H9 (cell line): ENCODE results near the gene RAB11B. TPM values are rescaled to one million over a fixed set of nuclear protein-coding genes. Genes with fewer than 3 reads are reported as not detected.
"Not testable (repeated sequence)": the region's sequence is repeated elsewhere in the genome, so short reads cannot be mapped to it uniquely, and the experiment has no call there.

Experiments used
- DNase-seq: peaks from one replicate; pipeline ENCODE4 v3.0.0-alpha.2; 2017
- H2AFZ ChIP-seq: one replicate; pipeline ENCODE4 v1.6.1; 2013; ENCODE audit warnings: mild to moderate bottlenecking, low read length, control low read depth, moderate library complexity
- H2AK5ac ChIP-seq: 2 replicates; pipeline ENCODE4 v1.6.1; 2013; ENCODE audit warnings: low read length, control low read depth, mixed read lengths; ENCODE audit not compliant: insufficient read length
- H2BK120ac ChIP-seq: one replicate; pipeline ENCODE4 v1.6.1; 2013; ENCODE audit warnings: low read depth, mild to moderate bottlenecking, low read length, control low read depth, inconsistent platforms; ENCODE audit not compliant: poor library complexity, severe bottlenecking
- H2BK12ac ChIP-seq: 2 replicates; pipeline ENCODE4 v1.6.1; 2013; ENCODE audit warnings: low read length, control low read depth, mixed read lengths, low read depth; ENCODE audit not compliant: insufficient read length
- H2BK15ac ChIP-seq: 2 replicates; pipeline ENCODE4 v1.6.1; 2013; ENCODE audit warnings: low read depth, low read length, control low read depth
- H2BK20ac ChIP-seq: one replicate; pipeline ENCODE4 v1.6.1; 2013; ENCODE audit warnings: low read depth, mild to moderate bottlenecking, low read length, control low read depth, inconsistent platforms; ENCODE audit not compliant: poor library complexity, severe bottlenecking
- H2BK5ac ChIP-seq: 2 replicates; pipeline ENCODE4 v1.6.1; 2013; ENCODE audit warnings: low read length, control low read depth, mixed read lengths; ENCODE audit not compliant: insufficient read length
- H3K14ac ChIP-seq: 2 replicates; pipeline ENCODE4 v1.6.1; 2013; ENCODE audit warnings: low read length, control low read depth; ENCODE audit not compliant: insufficient read depth
- H3K18ac ChIP-seq: 2 replicates; pipeline ENCODE4 v1.6.1; 2013; ENCODE audit warnings: low read depth, mild to moderate bottlenecking, mixed read lengths, low read length, control low read depth; ENCODE audit not compliant: insufficient read length
- H3K23ac ChIP-seq: 2 replicates; pipeline ENCODE4 v1.6.1; 2013; ENCODE audit warnings: low read length, control low read depth, mixed read lengths, low read depth; ENCODE audit not compliant: insufficient read length
- H3K23me2 ChIP-seq: 2 replicates; pipeline ENCODE4 v1.6.1; 2013; ENCODE audit warnings: low read depth, mild to moderate bottlenecking, mixed read lengths, low read length, control low read depth; ENCODE audit not compliant: insufficient read length, poor library complexity, severe bottlenecking
- H3K27ac ChIP-seq: 2 replicates; pipeline ENCODE4 v1.5.1; 2013; ENCODE audit warnings: low read length, control low read depth, mixed read lengths, low read depth; ENCODE audit not compliant: insufficient read length
- H3K27me3 ChIP-seq: 2 replicates; pipeline ENCODE4 v1.6.1; 2013; ENCODE audit warnings: low read length, control low read depth, inconsistent platforms; ENCODE audit not compliant: insufficient read depth
- H3K4ac ChIP-seq: 2 replicates; pipeline ENCODE4 v1.6.1; 2013; ENCODE audit warnings: low read depth, mild to moderate bottlenecking, control low read depth, inconsistent platforms, low read length, moderate library complexity
- H3K4me1 ChIP-seq: 2 replicates; pipeline ENCODE4 v1.6.1; 2013; ENCODE audit warnings: low read length, control low read depth, inconsistent platforms; ENCODE audit not compliant: insufficient read depth
- H3K4me2 ChIP-seq: 2 replicates; pipeline ENCODE4 v1.6.1; 2013; ENCODE audit warnings: low read length, control low read depth, mixed read lengths; ENCODE audit not compliant: insufficient read length, insufficient read depth
- H3K56ac ChIP-seq: 2 replicates; pipeline ENCODE4 v1.6.1; 2013; ENCODE audit warnings: low read depth, mild to moderate bottlenecking, mixed read lengths, low read length, control low read depth; ENCODE audit not compliant: insufficient read length
- H3K79me1 ChIP-seq: 2 replicates; pipeline ENCODE4 v1.6.1; 2013; ENCODE audit warnings: low read depth, mild to moderate bottlenecking, moderate library complexity, low read length, control low read depth, inconsistent platforms; ENCODE audit not compliant: insufficient read depth, poor library complexity, severe bottlenecking
- H3K79me2 ChIP-seq: 2 replicates; pipeline ENCODE4 v1.6.1; 2013; ENCODE audit warnings: low read length, control low read depth, inconsistent platforms; ENCODE audit not compliant: insufficient read depth
- H3K9ac ChIP-seq: 2 replicates; pipeline ENCODE4 v1.6.1; 2013; ENCODE audit warnings: low read length, control low read depth, mixed read lengths; ENCODE audit not compliant: insufficient read length; ENCODE audit errors: extremely low read depth
- H3K9me3 ChIP-seq: one replicate; pipeline ENCODE4 v1.6.1; 2013; ENCODE audit warnings: low read depth, low read length, inconsistent platforms; ENCODE audit not compliant: control insufficient read depth
- H3T11ph ChIP-seq: one replicate; pipeline ENCODE4 v1.6.1; 2013; ENCODE audit warnings: mild to moderate bottlenecking, low read length, control low read depth, inconsistent platforms
- H4K20me1 ChIP-seq: one replicate; pipeline ENCODE4 v1.6.1; 2013; ENCODE audit not compliant: control insufficient read depth, insufficient read length, insufficient read depth
- H4K5ac ChIP-seq: 2 replicates; pipeline ENCODE4 v1.6.1; 2013; ENCODE audit warnings: low read depth, mild to moderate bottlenecking, mixed read lengths, low read length, control low read depth; ENCODE audit not compliant: insufficient read length
- H4K8ac ChIP-seq: replicated peaks from 2 replicates; pipeline ENCODE4 v1.6.1; 2013; ENCODE audit warnings: low read length, control low read depth, mixed read lengths, low read depth; ENCODE audit not compliant: insufficient read length
- H4K91ac ChIP-seq: 2 replicates; pipeline ENCODE4 v1.6.1; 2013; ENCODE audit warnings: low read depth, mild to moderate bottlenecking, moderate library complexity, mixed read lengths, low read length, control low read depth; ENCODE audit not compliant: insufficient read length
- H3K27ac Mint-ChIP-seq, 3 experiments: 2 replicates in 2 of 3; 3 replicates in 1 of 3; pipeline ENCODE4 v1.8.0; 2020 to 2021; ENCODE audit warnings: mixed read lengths in 3 of 3, mild to moderate bottlenecking in 1 of 3, moderate library complexity in 1 of 3
- H3K27me3 Mint-ChIP-seq: 2 replicates; pipeline ENCODE4 v1.8.0; 2021; ENCODE audit warnings: low read depth, mild to moderate bottlenecking, moderate library complexity, mixed read lengths
- H3K36me3 Mint-ChIP-seq, 3 experiments: 2 replicates in 2 of 3; 3 replicates in 1 of 3; pipeline ENCODE4 v1.8.0; 2020 to 2021; ENCODE audit warnings: low read depth in 3 of 3, mixed read lengths in 3 of 3; ENCODE audit not compliant: insufficient read depth in 1 of 3
- H3K4me1 Mint-ChIP-seq, 2 experiments: 2 replicates each; pipeline ENCODE4 v1.8.0; 2020; ENCODE audit warnings: mixed read lengths in 2 of 2
- H3K4me3 Mint-ChIP-seq, 2 experiments: 2 replicates in 1 of 2; 3 replicates in 1 of 2; pipeline ENCODE4 v1.8.0; 2020 to 2021; ENCODE audit warnings: mild to moderate bottlenecking in 2 of 2, mixed read lengths in 2 of 2, moderate library complexity in 1 of 2
- H3K9me3 Mint-ChIP-seq, 2 experiments: 2 replicates in 1 of 2; 3 replicates in 1 of 2; pipeline ENCODE4 v1.8.0; 2020; ENCODE audit warnings: mild to moderate bottlenecking in 2 of 2, mixed read lengths in 2 of 2, moderate library complexity in 1 of 2
- CTCF ChIP-seq: fragments of 200-600 bp; sonication (generic); conservative IDR thresholded peaks from 3 replicates; pipeline ENCODE4 v1.8.0; 2021; ENCODE audit warnings: antibody characterized with exemption, mild to moderate bottlenecking
- WGBS: extraction: QIAGEN DNeasy Blood & Tissue Kit; methylation state at CpG from one replicate; pipeline ENCODE4 v1.1.7; 2013; ENCODE audit warnings: missing lambda C conversion rate, low lambda C conversion rate, mixed read lengths; ENCODE audit not compliant: insufficient read length; ENCODE audit errors: extremely low coverage; 5-methylcytosine and 5-hydroxymethylcytosine counted together
- total RNA-seq: library from RNA; stranded (reverse); gene quantifications from 2 replicates; pipeline ENCODE4 v1.2.1, GENCODE V29; 2021

Gene RAB11B
- total RNA-seq, 1 experiment from 2014 or later, result 106 TPM

- H4K91ac ChIP-seq, result no peak overlapping the region
- no peaks in the 10 kb centered on the region for H3K23me2 ChIP-seq
- no peak overlapping the region for H3K23ac ChIP-seq
- H3K56ac ChIP-seq, result no peak overlapping the region
- Mint-ChIP-seq H3K27ac (peak overlapping the region; percentile 93 to 97 (median 96)), H3K36me3 (peaks cover 13 to 23% (median 14%) of the 10 kb centered on the region in 3 experiments), H3K4me1 (peaks cover 25 to 30% of the 10 kb centered on the region in 2 experiments), H3K27me3 (no peaks in the 10 kb centered on the region; the same call in none of the 2 replicates), H3K4me3 (peak overlapping the region in 1 of 2 experiments; percentile 50; a peak in 2 of 5 replicates), H3K9me3 (0 out of 5 replicates have a peak, but pooled peaks cover 0 to 3% of the 10 kb centered on the region in 2 experiments)
- H3K4ac ChIP-seq, result no peak overlapping the region
- no peaks in the 10 kb centered on the region; the same call in 1 of the 2 replicates for H3K4me1 ChIP-seq
- H4K8ac ChIP-seq, result no peak overlapping the region
- H4K5ac ChIP-seq, result no peak overlapping the region
- no peaks in the 10 kb centered on the region for H3K27me3 ChIP-seq
- no peak overlapping the region for H2BK15ac ChIP-seq
- H2BK120ac ChIP-seq, result no peak overlapping the region
- no peak overlapping the region for H3K14ac ChIP-seq
- H2AFZ ChIP-seq, result no peak overlapping the region
- H3K79me1 ChIP-seq, result no peaks in the 10 kb centered on the region
- H4K20me1 ChIP-seq, result no peaks in the 10 kb centered on the region
- H2BK20ac ChIP-seq, result no peak overlapping the region
- peak; percentile 70 for DNase-seq
- H3K27ac ChIP-seq, result peak overlapping the region; percentile 8
- no peak overlapping the region for H2BK12ac ChIP-seq
- no peak overlapping the region for H3K9ac ChIP-seq
- no peak overlapping the region for H3K18ac ChIP-seq
- no peaks in the 10 kb centered on the region for H3K9me3 ChIP-seq
- no peak overlapping the region for H3K4me2 ChIP-seq
- H3T11ph ChIP-seq, result no peak overlapping the region
- WGBS, result no CpG with 5 or more reads among the region's 6 CpGs
- no peak overlapping the region for H2AK5ac ChIP-seq
- H3K79me2 ChIP-seq, result peaks cover 20% of the 10 kb centered on the region; the same call in 1 of the 2 replicates
- H2BK5ac ChIP-seq, result no peak overlapping the region
- no peak for TF ChIP-seq CTCF
These were observed 51.8 kb downstream of the RAB11B start for GRCh38 chr19:8441725-8442544.

- not testable (repeated sequence) for H4K91ac ChIP-seq, H3K56ac ChIP-seq, H2BK20ac ChIP-seq, H3K27me3 Mint-ChIP-seq, H4K20me1 ChIP-seq, H3K27me3 ChIP-seq, H2BK120ac ChIP-seq, DNase-seq, H3K9me3 Mint-ChIP-seq, H4K5ac ChIP-seq, H2AFZ ChIP-seq, H3K23ac ChIP-seq, H2BK5ac ChIP-seq, H2BK12ac ChIP-seq, H2BK15ac ChIP-seq, H3K4me1 ChIP-seq, H3T11ph ChIP-seq, H3K4ac ChIP-seq, H4K8ac ChIP-seq, H3K23me2 ChIP-seq, H3K9me3 ChIP-seq, H3K79me1 ChIP-seq, H2AK5ac ChIP-seq
- Histone ChIP-seq H3K14ac (0 out of 2 replicates have a peak overlapping the region, but pooled peaks have one; percentile 68), H3K79me2 (peaks cover 41% of the 10 kb centered on the region), H3K4me2 (peak overlapping the region; percentile 76), H3K18ac (peak overlapping the region; percentile 69), H3K9ac (peak overlapping the region; percentile 75), H3K27ac (peak overlapping the region; percentile 29)
- peak overlapping the region; percentile 96 to 99 for H3K4me3 Mint-ChIP-seq
- peaks cover 42 to 51% of the 10 kb centered on the region in 2 experiments for H3K4me1 Mint-ChIP-seq
- H3K27ac Mint-ChIP-seq, result peak overlapping the region; percentile 94 to 99 (median 96)
- no CpG with 5 or more reads among the region's 32 CpGs for WGBS
- H3K36me3 Mint-ChIP-seq, result peaks cover 21 to 29% (median 28%) of the 10 kb centered on the region in 3 experiments
These were observed 54.0 kb downstream of the RAB11B start for GRCh38 chr19:8444140-8444676.
